DND-41 (cell line): ENCODE results near the gene GYPC.

Source experiments
- EZH2 ChIP-seq: IDR thresholded peaks from 3 replicates; pipeline ENCODE4 v1.6.1; 2012; ENCODE audit warnings: borderline replicate concordance, low read depth, mild to moderate bottlenecking, moderate library complexity, low read length, inconsistent platforms; ENCODE audit not compliant: severe bottlenecking
- TF ChIP-seq, protein P1 (sequence below): IDR thresholded peaks from 2 replicates; pipeline ENCODE4 v1.5.1; 2012; ENCODE audit warnings: borderline replicate concordance, low read length, moderate library complexity, mild to moderate bottlenecking; ENCODE audit not compliant: poor library complexity, severe bottlenecking; ENCODE audit errors: extremely low read depth

DNA sequence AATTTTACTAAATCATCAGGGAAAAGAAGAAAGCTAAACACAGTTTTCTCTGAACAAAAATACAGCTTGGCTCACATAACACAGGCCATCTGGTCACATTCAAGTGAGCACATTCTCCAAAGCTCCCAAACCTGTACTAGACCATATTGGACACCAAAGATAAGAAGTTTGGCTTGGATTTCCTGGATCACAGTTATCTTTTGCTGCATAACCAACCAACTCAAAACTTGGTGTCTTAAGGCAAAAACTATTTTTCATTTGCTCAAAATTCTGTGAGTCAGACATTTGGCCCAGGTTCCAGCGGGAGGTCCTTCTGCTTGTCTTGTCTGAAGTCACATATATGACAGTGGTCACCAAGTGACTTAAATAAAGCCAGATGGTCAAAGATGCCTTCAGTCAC is 83.2 kb downstream of the GYPC start:
- TF ChIP-seq, protein P1, sequence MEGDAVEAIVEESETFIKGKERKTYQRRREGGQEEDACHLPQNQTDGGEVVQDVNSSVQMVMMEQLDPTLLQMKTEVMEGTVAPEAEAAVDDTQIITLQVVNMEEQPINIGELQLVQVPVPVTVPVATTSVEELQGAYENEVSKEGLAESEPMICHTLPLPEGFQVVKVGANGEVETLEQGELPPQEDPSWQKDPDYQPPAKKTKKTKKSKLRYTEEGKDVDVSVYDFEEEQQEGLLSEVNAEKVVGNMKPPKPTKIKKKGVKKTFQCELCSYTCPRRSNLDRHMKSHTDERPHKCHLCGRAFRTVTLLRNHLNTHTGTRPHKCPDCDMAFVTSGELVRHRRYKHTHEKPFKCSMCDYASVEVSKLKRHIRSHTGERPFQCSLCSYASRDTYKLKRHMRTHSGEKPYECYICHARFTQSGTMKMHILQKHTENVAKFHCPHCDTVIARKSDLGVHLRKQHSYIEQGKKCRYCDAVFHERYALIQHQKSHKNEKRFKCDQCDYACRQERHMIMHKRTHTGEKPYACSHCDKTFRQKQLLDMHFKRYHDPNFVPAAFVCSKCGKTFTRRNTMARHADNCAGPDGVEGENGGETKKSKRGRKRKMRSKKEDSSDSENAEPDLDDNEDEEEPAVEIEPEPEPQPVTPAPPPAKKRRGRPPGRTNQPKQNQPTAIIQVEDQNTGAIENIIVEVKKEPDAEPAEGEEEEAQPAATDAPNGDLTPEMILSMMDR, result no peak
- no peak for TF ChIP-seq EZH2
